PFSK-1 (cell line): ENCODE data around the gene TAF11L6.
"Not testable (repeated sequence)": the region's sequence is repeated elsewhere in the genome, so short reads cannot be mapped to it uniquely, and the experiment has no call there.

Source experiments
- FOXP2 ChIP-seq: optimal IDR thresholded peaks from 2 replicates; pipeline ENCODE3; 2011; ENCODE audit warnings: borderline replicate concordance, control low read depth, inconsistent platforms; ENCODE audit not compliant: insufficient read depth; ENCODE audit errors: extremely low read length, extremely low read depth
- POLR2AphosphoS5 ChIP-seq: IDR thresholded peaks from 2 replicates; pipeline ENCODE4 v1.6.1; 2012; ENCODE audit warnings: low read depth, mild to moderate bottlenecking, control low read depth, low read length, moderate library complexity
- REST ChIP-seq, 2 experiments: IDR thresholded peaks; 2 replicates each; pipeline versions ENCODE4 v1.6.1 to v1.8.0; 2011 to 2012; ENCODE audit warnings: low read depth in 2 of 2, low read length in 2 of 2, control low read depth in 1 of 2, inconsistent platforms in 1 of 2, mild to moderate bottlenecking in 1 of 2, moderate library complexity in 1 of 2; ENCODE audit not compliant: insufficient read depth in 1 of 2
- SIN3A ChIP-seq: IDR thresholded peaks from 2 replicates; pipeline ENCODE4 v1.6.1; 2012; ENCODE audit warnings: mild to moderate bottlenecking, low read length, moderate library complexity, borderline replicate concordance; ENCODE audit not compliant: insufficient read depth
- TAF1 ChIP-seq: IDR thresholded peaks from 2 replicates; pipeline ENCODE4 v1.6.1; 2012; ENCODE audit warnings: low read length, control low read depth, borderline replicate concordance; ENCODE audit not compliant: insufficient read depth

TAF11L6 gene

GRCh38 chr5:17497931-17498330, 30.5 kb upstream of the TAF11L6 start, which contains the start of gene TAF11L2:
Gene TAF11L2 (plus strand): TSS chr5:17498231.
- not testable (repeated sequence) for TF ChIP-seq POLR2AphosphoS5, FOXP2, SIN3A

- TF ChIP-seq FOXP2 (no peak), SIN3A (no peak), POLR2AphosphoS5 (no peak), REST (IDR thresholded peaks at IDR 0.05; ENCODE audit: insufficient read depth in 1 of 2, low read depth in 2 of 2, low read length in 2 of 2) (no peak), TAF1 (no peak)
Observed at GRCh38 chr5:17511775-17512325, 16.6 kb upstream of the TAF11L6 start.

GRCh38 chr5:17518067-17518466, 10.4 kb upstream of the TAF11L6 start, which contains the start of gene TAF11L3:
Gene TAF11L3 (plus strand): TSS chr5:17518367.
- not testable (repeated sequence) for TF ChIP-seq REST (IDR thresholded peaks at IDR 0.05; ENCODE audit: insufficient read depth in 1 of 2, low read depth in 2 of 2, low read length in 2 of 2); SIN3A; POLR2AphosphoS5

GRCh38 chr5:17521501-17521900, 7.0 kb upstream of the TAF11L6 start, which contains the start of gene TAF11L4:
Gene TAF11L4 (plus strand): TSS chr5:17521801.
- not testable (repeated sequence) for TF ChIP-seq POLR2AphosphoS5, TAF1, SIN3A

GRCh38 chr5:17524935-17525334, 3.5 kb upstream of the TAF11L6 start, which contains the start of gene TAF11L5:
Gene TAF11L5 (plus strand): TSS chr5:17525235.
- TF ChIP-seq POLR2AphosphoS5, TAF1, FOXP2: not testable (repeated sequence)
